Muscle layer of colon (tissue), 2 donors: ENCODE data around the gene RPS27L.
"Not testable (repeated sequence)": the region's sequence is repeated elsewhere in the genome, so short reads cannot be mapped to it uniquely, and the experiment has no call there.

Experiments
- H3K27ac ChIP-seq: one replicate; pipeline ENCODE4 v1.7.0; 2013; ENCODE audit warnings: low read depth, mild to moderate bottlenecking, low read length, moderate library complexity
- H3K27me3 ChIP-seq, 2 donors: one replicate each; pipeline ENCODE4 v1.7.0; 2013; ENCODE audit warnings: low read length in 2 of 2, mild to moderate bottlenecking in 2 of 2; ENCODE audit not compliant: insufficient read depth in 2 of 2, control insufficient read depth in 1 of 2
- H3K36me3 ChIP-seq: one replicate; pipeline ENCODE4 v1.7.0; 2013; ENCODE audit warnings: mild to moderate bottlenecking, low read length; ENCODE audit not compliant: insufficient read depth
- H3K4me1 ChIP-seq: one replicate; pipeline ENCODE4 v1.7.0; 2013; ENCODE audit warnings: mild to moderate bottlenecking, low read length; ENCODE audit not compliant: insufficient read depth
- H3K4me3 ChIP-seq, 2 donors: one replicate each; pipeline ENCODE4 v1.7.0; 2013; ENCODE audit warnings: low read length in 2 of 2, low read depth in 1 of 2, mild to moderate bottlenecking in 1 of 2, moderate library complexity in 1 of 2
- H3K9ac ChIP-seq: one replicate; pipeline ENCODE4 v1.7.0; 2013; ENCODE audit warnings: low read length
- H3K9me3 ChIP-seq: one replicate; pipeline ENCODE4 v1.7.0; 2013; ENCODE audit warnings: mild to moderate bottlenecking, low read length
- donor health status: abdominal sarcoma.
- donor health status: Adenocarcinoma of cecum.

The RPS27L gene

DNA sequence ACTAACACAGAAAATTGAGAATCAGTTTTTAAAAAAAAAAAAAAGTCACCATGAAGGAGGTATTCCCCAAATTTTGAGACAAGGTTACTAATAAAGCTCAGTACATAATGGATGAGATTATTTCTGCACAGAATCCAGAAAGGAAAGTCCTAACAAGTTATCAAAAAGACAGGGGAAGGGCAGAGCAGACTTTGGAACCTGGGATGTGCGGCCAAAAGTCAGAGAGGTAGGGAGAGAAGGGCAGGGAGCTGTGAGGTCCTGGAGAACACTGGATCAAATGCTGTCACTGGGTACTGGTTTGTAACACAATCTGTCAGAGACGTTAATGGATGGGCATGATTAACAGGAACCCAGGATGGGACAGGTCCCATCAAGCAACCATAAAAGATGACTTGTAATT, 47.8 kb downstream of the RPS27L start:
- H3K36me3 ChIP-seq, result no peaks in the 10 kb centered on the region
- no peaks in the 10 kb centered on the region for H3K4me1 ChIP-seq
- H3K4me3 ChIP-seq, result no peak overlapping the region
- H3K27me3 ChIP-seq, result no peaks in the 10 kb centered on the region
- no peak overlapping the region for H3K27ac ChIP-seq
- no peak overlapping the region for H3K9ac ChIP-seq
- no peaks in the 10 kb centered on the region for H3K9me3 ChIP-seq

DNA sequence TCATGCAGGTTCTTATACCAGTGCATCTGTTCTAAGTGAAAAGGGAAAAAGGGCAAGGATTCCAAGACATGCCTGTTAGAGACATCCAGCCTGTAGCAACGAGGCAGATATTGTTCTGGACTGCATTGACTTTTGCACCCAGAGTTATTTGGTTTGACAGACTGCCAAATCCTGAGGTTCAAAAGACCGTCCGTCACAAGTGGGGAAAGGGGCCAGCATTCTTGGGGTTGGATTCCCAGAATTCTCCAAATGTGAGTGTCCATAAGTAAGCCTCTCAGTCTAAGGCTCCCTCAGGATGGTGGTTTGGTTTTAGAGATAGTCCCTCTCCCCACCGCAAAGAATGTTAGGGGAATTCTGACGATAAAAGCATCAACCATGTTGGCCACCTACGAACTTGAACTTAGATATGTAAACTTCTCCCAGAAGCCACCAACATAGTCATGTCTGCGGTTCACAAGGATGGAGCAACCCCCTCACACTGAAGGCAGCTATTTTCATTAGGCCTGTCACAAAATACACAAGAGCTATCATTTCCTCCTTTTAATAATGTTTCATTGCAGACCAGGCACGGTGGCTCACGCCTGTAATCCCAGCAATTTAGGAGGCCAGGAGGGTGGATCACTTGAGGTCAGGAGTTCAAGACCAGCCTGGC, 49.3 kb downstream of the RPS27L start:
- H3K36me3 ChIP-seq, result no peaks in the 10 kb centered on the region
- H3K9me3 ChIP-seq, result no peaks in the 10 kb centered on the region
- H3K9ac ChIP-seq, result no peak overlapping the region
- no peaks in the 10 kb centered on the region for H3K27me3 ChIP-seq
- no peak overlapping the region for H3K27ac ChIP-seq
- no peaks in the 10 kb centered on the region for H3K4me1 ChIP-seq
- no peak overlapping the region for H3K4me3 ChIP-seq

DNA sequence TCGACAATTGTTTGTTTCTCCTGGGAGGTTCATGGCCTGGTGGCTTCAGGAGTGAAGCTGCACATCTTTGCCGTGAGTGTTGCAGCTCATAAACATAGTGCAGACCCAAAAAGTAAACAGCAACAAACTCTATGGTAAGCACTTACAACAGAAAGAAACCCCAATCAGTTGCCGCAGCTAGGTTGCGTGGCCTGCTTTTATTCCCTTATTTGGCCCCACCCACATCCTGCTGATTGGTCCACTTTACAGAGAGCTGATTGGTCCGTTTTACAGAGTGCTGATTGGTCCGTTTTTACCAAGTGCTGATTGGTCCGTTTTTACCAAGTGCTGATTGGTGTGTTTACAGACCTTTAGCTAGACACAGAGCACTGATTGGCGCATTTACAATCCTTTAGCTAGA, 51.9 kb downstream of the RPS27L start:
- H3K36me3 ChIP-seq, H3K27ac ChIP-seq, H3K27me3 ChIP-seq, H3K4me1 ChIP-seq, H3K9ac ChIP-seq, H3K4me3 ChIP-seq, H3K9me3 ChIP-seq: not testable (repeated sequence)

DNA sequence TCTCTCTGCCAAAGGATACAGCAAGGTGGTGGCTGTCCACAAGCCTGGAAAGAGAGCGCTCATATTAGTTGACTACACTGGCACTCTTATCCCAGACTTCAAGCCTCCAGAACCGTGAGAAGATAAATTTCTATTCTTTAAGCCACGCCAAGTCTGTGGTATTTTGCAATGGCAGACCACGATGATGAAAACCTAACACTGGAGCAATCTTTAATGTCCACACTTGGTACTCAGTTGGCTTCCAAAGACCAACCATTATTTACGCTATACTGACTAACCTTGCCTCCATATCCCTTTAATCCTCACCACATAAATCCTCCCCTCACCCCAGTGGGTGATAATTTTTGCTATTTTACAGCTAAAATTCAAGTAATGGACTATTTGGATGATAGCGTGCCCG, 52.5 kb downstream of the RPS27L start:
- no peak overlapping the region for H3K27ac ChIP-seq
- no peaks in the 10 kb centered on the region for H3K27me3 ChIP-seq
- H3K9me3 ChIP-seq, result no peaks in the 10 kb centered on the region
- no peak overlapping the region for H3K9ac ChIP-seq
- H3K4me3 ChIP-seq, result no peak overlapping the region
- H3K36me3 ChIP-seq, result no peaks in the 10 kb centered on the region
- H3K4me1 ChIP-seq, result no peaks in the 10 kb centered on the region

DNA sequence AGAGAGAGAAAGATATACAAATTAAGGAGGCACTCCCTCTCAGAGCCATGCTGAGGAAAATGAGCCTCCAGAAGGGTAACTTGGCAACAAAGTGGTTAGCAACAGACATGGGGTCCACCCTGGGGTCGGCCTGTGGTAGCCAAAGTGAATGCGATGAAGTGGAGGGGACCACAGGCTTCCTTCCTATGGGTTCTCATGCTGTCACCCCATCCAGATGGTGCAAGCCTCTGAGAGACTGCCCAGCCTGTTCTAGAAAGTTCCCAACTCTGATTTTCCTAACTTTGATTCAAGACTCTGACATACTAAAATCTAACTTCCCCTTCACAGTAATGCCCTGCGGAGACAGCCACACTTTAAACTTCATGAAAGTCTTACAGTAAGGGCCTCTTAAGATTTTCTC, 53.9 kb downstream of the RPS27L start:
- no peak overlapping the region for H3K4me3 ChIP-seq
- H3K4me1 ChIP-seq, result no peaks in the 10 kb centered on the region

DNA sequence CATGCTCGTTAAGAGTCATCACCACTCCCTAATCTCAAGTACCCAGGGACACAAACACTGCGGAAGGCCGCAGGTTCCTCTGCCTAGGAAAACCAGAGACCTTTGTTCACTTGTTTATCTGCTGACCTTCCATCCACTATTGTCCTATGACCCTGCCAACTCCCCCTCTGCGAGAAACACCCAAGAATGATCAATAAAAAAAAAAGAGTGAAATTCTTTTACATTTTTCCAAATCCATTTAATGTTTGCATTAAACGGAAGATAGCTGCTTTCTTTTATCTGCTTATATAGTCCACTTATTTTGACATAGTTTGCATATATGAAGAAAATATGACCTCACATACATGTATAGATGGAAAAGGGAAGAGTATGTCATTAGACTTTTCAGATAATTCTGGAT, 57.7 kb downstream of the RPS27L start:
- H3K4me1 ChIP-seq, H3K9ac ChIP-seq, H3K4me3 ChIP-seq, H3K36me3 ChIP-seq, H3K9me3 ChIP-seq, H3K27ac ChIP-seq, H3K27me3 ChIP-seq: not testable (repeated sequence)

More for the DNA sequence above, 53.9 kb downstream of the RPS27L start:
- Histone ChIP-seq H3K27ac (no peak overlapping the region), H3K9ac (no peak overlapping the region), H3K27me3 (no peaks in the 10 kb centered on the region), H3K9me3 (no peaks in the 10 kb centered on the region), H3K36me3 (no peaks in the 10 kb centered on the region)

DNA sequence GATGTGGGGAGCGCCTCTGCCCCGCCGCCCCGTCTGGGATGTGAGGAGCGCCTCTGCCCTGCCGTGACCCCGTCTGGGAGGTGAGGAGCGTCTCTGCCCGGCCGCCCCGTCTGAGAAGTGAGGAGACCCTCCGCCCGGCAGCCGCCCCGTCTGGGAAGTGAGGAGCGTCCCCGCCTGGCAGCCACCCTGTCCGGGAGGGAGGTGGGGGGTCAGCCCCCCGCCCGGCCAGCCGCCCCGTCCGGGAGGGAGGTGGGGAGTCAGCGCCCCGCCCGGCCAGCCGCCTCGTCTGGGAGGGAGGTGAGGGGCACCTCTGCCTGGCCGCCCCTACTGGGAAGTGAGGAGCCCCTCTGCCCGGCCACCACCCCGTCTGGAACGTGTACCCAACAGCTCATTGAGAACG, 58.4 kb downstream of the RPS27L start:
- not testable (repeated sequence) for H3K36me3 ChIP-seq, H3K27ac ChIP-seq, H3K9me3 ChIP-seq, H3K27me3 ChIP-seq, H3K4me1 ChIP-seq, H3K4me3 ChIP-seq, H3K9ac ChIP-seq
